Keratinocyte (primary cell): ENCODE measurements around the gene RCAN3. TPM values are rescaled to one million over a fixed set of nuclear protein-coding genes. Genes with fewer than 3 reads are reported as not detected.

Experiments used
- DNase-seq: peaks from one replicate; pipeline ENCODE4 v3.0.0-alpha.2; 2011; ENCODE audit warnings: low read depth, missing footprints, low spot score
- FAIRE-seq: peaks from 2 replicates; lab custom pipeline; 2011; peaks lifted over from hg19 to GRCh38; lab: Jason Lieb, UNC
- H2AFZ ChIP-seq: 2 replicates; pipeline ENCODE4 v1.6.0; 2012; ENCODE audit warnings: low read length, control low read depth, inconsistent platforms; ENCODE audit not compliant: control insufficient read depth
- H3K27ac ChIP-seq: 2 replicates; pipeline ENCODE4 v1.5.1; 2011; ENCODE audit warnings: low read length; ENCODE audit not compliant: control insufficient read depth, insufficient read depth
- H3K27me3 ChIP-seq: 3 replicates; pipeline ENCODE4 v1.6.0; 2011; ENCODE audit warnings: low read length; ENCODE audit not compliant: control insufficient read depth, insufficient read depth; ENCODE audit errors: extremely low read depth
- H3K36me3 ChIP-seq, 2 experiments: 2 replicates in 1 of 2; 3 replicates in 1 of 2; pipeline ENCODE4 v1.5.1; 2011; ENCODE audit warnings: low read length in 2 of 2, mild to moderate bottlenecking in 1 of 2; ENCODE audit not compliant: control insufficient read depth in 2 of 2, insufficient read depth in 2 of 2; ENCODE audit errors: extremely low read depth in 1 of 2
- H3K4me1 ChIP-seq: 3 replicates; pipeline ENCODE4 v1.5.1; 2011; ENCODE audit warnings: low read length; ENCODE audit not compliant: control insufficient read depth, insufficient read depth; ENCODE audit errors: extremely low read depth
- H3K4me2 ChIP-seq: 3 replicates; pipeline ENCODE4 v1.6.0; 2011; ENCODE audit warnings: low read depth, low read length; ENCODE audit not compliant: control insufficient read depth, insufficient read depth; ENCODE audit errors: extremely low read depth
- H3K4me3 ChIP-seq, 3 experiments: fragments of 200-600 bp in 1 of 3; sonication (generic) in 1 of 3; 2 replicates in 2 of 3; 3 replicates in 1 of 3; pipeline ENCODE4 v1.5.1; 2011 to 2016; ENCODE audit warnings: low read length in 3 of 3, mild to moderate bottlenecking in 3 of 3, control low read depth in 2 of 3, inconsistent platforms in 1 of 3, low read depth in 1 of 3, mixed read lengths in 1 of 3, mixed run types in 1 of 3, moderate library complexity in 1 of 3; ENCODE audit not compliant: control insufficient read depth in 2 of 3, insufficient read depth in 2 of 3; ENCODE audit errors: extremely low read depth in 1 of 3
- H3K79me2 ChIP-seq: 2 replicates; pipeline ENCODE4 v1.6.0; 2012; ENCODE audit warnings: low read length; ENCODE audit not compliant: control insufficient read depth, insufficient read depth
- H3K9ac ChIP-seq: 3 replicates; pipeline ENCODE4 v1.6.0; 2011; ENCODE audit warnings: low read length; ENCODE audit not compliant: control insufficient read depth, insufficient read depth; ENCODE audit errors: extremely low read depth
- H3K9me1 ChIP-seq: 3 replicates; pipeline ENCODE4 v1.6.0; 2011; ENCODE audit warnings: low read length; ENCODE audit not compliant: control insufficient read depth, insufficient read depth; ENCODE audit errors: extremely low read depth
- H3K9me3 ChIP-seq: 2 replicates; pipeline ENCODE4 v1.5.1; 2012; ENCODE audit warnings: low read depth, low read length; ENCODE audit not compliant: control insufficient read depth
- H4K20me1 ChIP-seq: 3 replicates; pipeline ENCODE4 v1.6.0; 2011; ENCODE audit warnings: low read length; ENCODE audit not compliant: control insufficient read depth, insufficient read depth; ENCODE audit errors: extremely low read depth
- CTCF ChIP-seq, 3 experiments: IDR thresholded peaks in 1 of 3; conservative IDR thresholded peaks in 1 of 3; optimal IDR thresholded peaks in 1 of 3; 2 replicates in 2 of 3; 3 replicates in 1 of 3; pipeline versions ENCODE3 to v1.5.1; 2011; ENCODE audit warnings: low read length in 3 of 3, mild to moderate bottlenecking in 3 of 3, moderate library complexity in 2 of 3, control low read depth in 1 of 3, inconsistent platforms in 1 of 3; ENCODE audit not compliant: insufficient read depth in 2 of 3; ENCODE audit errors: extremely low read depth in 1 of 3
- EZH2 ChIP-seq: IDR thresholded peaks from one replicate; pipeline ENCODE4 v1.6.1; 2012; ENCODE audit warnings: inconsistent platforms, mild to moderate bottlenecking, low read length, moderate library complexity
- dilution Hi-C: fragments of 300-500 bp; cut with MboI; formaldehyde crosslinking; loops from one replicate; pipeline ENCODE4 v1.7.0; 2020; ENCODE audit warnings: low sequenced_read_pairs; ENCODE audit not compliant: extremely low pct_ligation_motif_present
- polyA plus RNA-seq, 5 experiments: library from polyadenylated mRNA; depleted of rRNA in 3 of 5; stranded (reverse) in 3 of 5; stranded (forward) in 1 of 5; unstranded in 1 of 5; fragments of >200 nt; gene quantifications; 1 replicate in 1 of 5; 2 replicates in 3 of 5; 3 replicates in 1 of 5; pipeline versions ENCODE4 v1.2.1 to v1.2.3, GENCODE V29; 2011 to 2012; ENCODE audit warnings: missing spikeins in 2 of 5, low read depth in 1 of 5, low replicate concordance in 1 of 5

The RCAN3 gene
- polyA plus RNA-seq, 1 donor (not counting 4 experiments of a cell fraction or from before 2014, with no cell fraction given) = 13.8 TPM

GRCh38 chr1:24502065-24502708, 449 bp upstream of the RCAN3 start:
- no peak for TF ChIP-seq CTCF (optimal IDR thresholded peaks at IDR 0.05 in 1 of 3, IDR thresholded peaks at IDR 0.05 in 1 of 3, conservative IDR thresholded peaks at IDR 0.05 in 1 of 3; ENCODE audit: extremely low read depth in 1 of 3, insufficient read depth in 2 of 3, low read length in 3 of 3)
- TF ChIP-seq EZH2 = no peak
- FAIRE-seq = no peak
- H3K27ac ChIP-seq = peak overlapping the region; percentile 79
- no peaks in the 10 kb centered on the region for H3K36me3 ChIP-seq
- no peaks in the 10 kb centered on the region for H3K9me3 ChIP-seq
- no peaks in the 10 kb centered on the region for H3K27me3 ChIP-seq
- peaks cover 11% of the 10 kb centered on the region for H3K79me2 ChIP-seq
- H3K9ac ChIP-seq = peak overlapping the region; percentile 87
- no peaks in the 10 kb centered on the region for H4K20me1 ChIP-seq
- H3K4me1 ChIP-seq = peaks cover 16% of the 10 kb centered on the region
- DNase-seq = peak; percentile 15
- no peaks in the 10 kb centered on the region for H3K9me1 ChIP-seq
- H2AFZ ChIP-seq = peak overlapping the region; percentile 61
- peak overlapping the region; percentile 54 to 75 (median 65) for H3K4me3 ChIP-seq
- H3K4me2 ChIP-seq = peak overlapping the region; percentile 75
- dilution Hi-C loops = no loop called here

GRCh38 chr1:24503059-24503751, 569 bp downstream of the RCAN3 start:
- FAIRE-seq = peak; percentile 44
- H3K9me1 ChIP-seq = no peaks in the 10 kb centered on the region
- H3K27me3 ChIP-seq = no peaks in the 10 kb centered on the region
- peaks cover 16% of the 10 kb centered on the region for H3K4me1 ChIP-seq
- H3K36me3 ChIP-seq = no peaks in the 10 kb centered on the region
- H4K20me1 ChIP-seq = no peaks in the 10 kb centered on the region
- peak overlapping the region; percentile 85 for H2AFZ ChIP-seq
- peak overlapping the region; percentile 54 to 94 (median 88) for H3K4me3 ChIP-seq
- dilution Hi-C loops = no loop called here
- peak overlapping the region; percentile 87 for H3K4me2 ChIP-seq
- H3K79me2 ChIP-seq = peaks cover 14% of the 10 kb centered on the region
- H3K27ac ChIP-seq = peak overlapping the region; percentile 72
- no peaks in the 10 kb centered on the region for H3K9me3 ChIP-seq
- TF ChIP-seq CTCF (optimal IDR thresholded peaks at IDR 0.05 in 1 of 3, IDR thresholded peaks at IDR 0.05 in 1 of 3, conservative IDR thresholded peaks at IDR 0.05 in 1 of 3; ENCODE audit: extremely low read depth in 1 of 3, insufficient read depth in 2 of 3, low read length in 3 of 3) (no peak), EZH2 (no peak)
- no peak for DNase-seq
- peak overlapping the region; percentile 87 for H3K9ac ChIP-seq
